A549 (cell line): ENCODE measurements around the gene MON1B. TPM values are rescaled to one million over a fixed set of nuclear protein-coding genes. Genes with fewer than 3 reads are reported as not detected.
A peak's percentile ranks its signal among the peaks of the same experiment; 100 is the strongest.

ENCODE experiments used
- ATAC-seq, 2 experiments: fragments of 200-7000 bp in 1 of 2; fragments of >200 bp in 1 of 2; cut with Nextera tagmentation in 1 of 2; cut with Tn5 transposase in 1 of 2; 3 replicates each; pipeline versions ENCODE4 v1.8.0 to v1.9.1; 2018 to 2020; ENCODE audit warnings: mild to moderate bottlenecking in 1 of 2, moderate library complexity in 1 of 2
- CTCF ChIA-PET: fragments of 300-600 bp; sonication (Branson Sonifier 250); formaldehyde crosslinking; extraction: SDS; loops from one replicate; lab custom pipeline; 2021; ENCODE audit warnings: antibody characterized with exemption, inconsistent platforms; lab: Yijun Ruan, JAX
- POLR2A ChIA-PET: fragments of 350-600 bp; formaldehyde crosslinking; extraction: SDS; loops from one replicate; lab custom pipeline; 2021; ENCODE audit warnings: antibody characterized with exemption, inconsistent platforms; lab: Yijun Ruan, JAX
- DNase-seq, 2 experiments: peaks; one replicate each; pipeline versions ENCODE4 v3.0.0 to v3.0.0-alpha.2; 2011 to 2016; ENCODE audit warnings: low read depth in 1 of 2, low spot score in 1 of 2
- FAIRE-seq: peaks from 2 replicates; lab custom pipeline; 2011; peaks lifted over from hg19 to GRCh38; lab: Jason Lieb, UNC
- H3K27ac ChIP-seq, 2 experiments: fragments of >200 bp; sonication (Bioruptor Twin); formaldehyde crosslinking; 3 replicates each; pipeline ENCODE4 v1.5.1; 2016 to 2017
- H3K4me1 ChIP-seq: fragments of >200 bp; sonication (Bioruptor Twin); formaldehyde crosslinking; 3 replicates; pipeline ENCODE4 v1.6.1; 2016
- H3K4me2 ChIP-seq: fragments of >200 bp; sonication (Bioruptor Twin); formaldehyde crosslinking; 3 replicates; pipeline ENCODE4 v1.6.1; 2016
- H3K4me3 ChIP-seq: fragments of >200 bp; sonication (Bioruptor Twin); formaldehyde crosslinking; 3 replicates; pipeline ENCODE4 v1.5.1; 2016
- H3K9me3 ChIP-seq: fragments of >200 bp; sonication (Bioruptor Twin); formaldehyde crosslinking; 3 replicates; pipeline ENCODE4 v1.6.1; 2016
- CBX2 ChIP-seq: fragments of 200-600 bp; sonication (generic); IDR thresholded peaks from 2 replicates; pipeline ENCODE4 v1.6.1; 2016; ENCODE audit warnings: low read depth, mild to moderate bottlenecking, borderline replicate concordance
- EHF ChIP-seq: fragments of 250-450 bp; sonication (Bioruptor Pico); IDR thresholded peaks from 2 replicates; pipeline ENCODE4 v1.5.0; 2020; ENCODE audit warnings: mild to moderate bottlenecking
- EP300 ChIP-seq, 2 experiments: fragments of >200 bp; sonication (Bioruptor Twin); formaldehyde crosslinking; IDR thresholded peaks; 2 replicates in 1 of 2; 3 replicates in 1 of 2; pipeline ENCODE4 v1.6.1; 2016 to 2017
- FOSL2 ChIP-seq, 2 experiments: fragments of 450-650 bp in 1 of 2; fragments of >200 bp in 1 of 2; sonication (Bioruptor Twin) in 1 of 2; formaldehyde crosslinking; IDR thresholded peaks; 2 replicates each; pipeline versions ENCODE4 v1.5.0 to v1.6.1; 2016 to 2020; ENCODE audit warnings: mild to moderate bottlenecking in 1 of 2, moderate library complexity in 1 of 2
- HOXA7 ChIP-seq: fragments of 250-450 bp; sonication (Bioruptor Pico); IDR thresholded peaks from 2 replicates; pipeline ENCODE4 v1.5.0; 2020; ENCODE audit warnings: mild to moderate bottlenecking, moderate library complexity
- JUN ChIP-seq, 2 experiments: fragments of >200 bp; sonication (Bioruptor Twin); formaldehyde crosslinking; IDR thresholded peaks; 2 replicates in 1 of 2; 3 replicates in 1 of 2; pipeline ENCODE4 v1.6.1; 2016 to 2017
- JUNB ChIP-seq: fragments of >200 bp; sonication (Bioruptor Twin); formaldehyde crosslinking; IDR thresholded peaks from 2 replicates; pipeline ENCODE4 v1.6.1; 2016
- KDM5A ChIP-seq: fragments of 200-600 bp; sonication (generic); IDR thresholded peaks from 2 replicates; pipeline ENCODE4 v1.6.1; 2016; ENCODE audit warnings: antibody characterized with exemption, mild to moderate bottlenecking
- NPAS2 ChIP-seq: fragments of 250-450 bp; sonication (Bioruptor Pico); IDR thresholded peaks from 2 replicates; pipeline ENCODE4 v1.8.0; 2022; ENCODE audit warnings: mild to moderate bottlenecking, moderate library complexity, borderline replicate concordance
- NR3C1 ChIP-seq: fragments of >200 bp; sonication (Bioruptor Twin); formaldehyde crosslinking; IDR thresholded peaks from 3 replicates; pipeline ENCODE4 v1.6.1; 2017
- PHF8 ChIP-seq: fragments of 200-600 bp; sonication (generic); IDR thresholded peaks from 2 replicates; pipeline ENCODE4 v1.6.1; 2016; ENCODE audit warnings: low read depth, mild to moderate bottlenecking, antibody characterized with exemption, moderate library complexity, borderline replicate concordance
- POLR2A ChIP-seq: IDR thresholded peaks from 2 replicates; pipeline ENCODE4 v1.6.1; 2012; ENCODE audit warnings: mild to moderate bottlenecking, low read length
- RAD21 ChIP-seq, 2 experiments: fragments of >200 bp in 1 of 2; sonication (Bioruptor Twin) in 1 of 2; formaldehyde crosslinking in 1 of 2; IDR thresholded peaks in 1 of 2; conservative IDR thresholded peaks in 1 of 2; 2 replicates in 1 of 2; 3 replicates in 1 of 2; pipeline ENCODE4 v1.6.1; 2012 to 2018; ENCODE audit warnings: inconsistent platforms in 1 of 2
- RNF2 ChIP-seq: fragments of 200-600 bp; sonication (generic); IDR thresholded peaks from 2 replicates; pipeline ENCODE4 v1.6.1; 2016; ENCODE audit warnings: low read depth, mild to moderate bottlenecking, antibody characterized with exemption, moderate library complexity, borderline replicate concordance
- USF2 ChIP-seq: fragments of 450-650 bp; IDR thresholded peaks from 2 replicates; pipeline ENCODE4 v1.6.1; 2014; ENCODE audit warnings: antibody characterized with exemption
- ZC3H11A ChIP-seq: fragments of 450-650 bp; IDR thresholded peaks from 2 replicates; pipeline ENCODE4 v1.6.1; 2014; ENCODE audit warnings: antibody characterized with exemption, mild to moderate bottlenecking
- ZSCAN20 ChIP-seq: fragments of 250-450 bp; sonication (Bioruptor Pico); IDR thresholded peaks from 2 replicates; pipeline ENCODE4 v1.8.0; 2022; ENCODE audit warnings: mild to moderate bottlenecking, moderate library complexity
- WGBS: methylation state at CpG from one replicate; pipeline ENCODE4 v1.1.6; 2017; ENCODE audit errors: missing lambda C conversion rate; 5-methylcytosine and 5-hydroxymethylcytosine counted together
- polyA plus RNA-seq, 4 experiments: library from polyadenylated mRNA; depleted of rRNA in 3 of 4; stranded (reverse); fragments of >200 nt; fragmentation: RNase III in 1 of 4; extraction: RNeasy Plus Mini Kit Qiagen cat#74134 plus additional on column Dnase treatment in 1 of 4; gene quantifications; 2 replicates in 3 of 4; 3 replicates in 1 of 4; pipeline ENCODE4 v1.2.3, GENCODE V29; 2011 to 2017
- TF ChIP-seq, protein P1 (sequence below): fragments of 200-600 bp; sonication (generic); IDR thresholded peaks from 2 replicates; pipeline ENCODE4 v1.6.1; 2016; ENCODE audit warnings: antibody characterized with exemption, mild to moderate bottlenecking, moderate library complexity
- TF ChIP-seq, protein P2 (sequence below): fragments of >200 bp; sonication (Bioruptor Twin); formaldehyde crosslinking; IDR thresholded peaks from 2 replicates; pipeline ENCODE4 v1.6.1; 2016
- TF ChIP-seq, protein P3 (sequence below): IDR thresholded peaks from 2 replicates; pipeline ENCODE4 v1.6.1; 2012

The MON1B gene
- polyA plus RNA-seq, 2 of the 4 experiments (the other 2 are of a cell fraction) = 18.0 to 32.5 TPM

- TF ChIP-seq, protein P1, sequence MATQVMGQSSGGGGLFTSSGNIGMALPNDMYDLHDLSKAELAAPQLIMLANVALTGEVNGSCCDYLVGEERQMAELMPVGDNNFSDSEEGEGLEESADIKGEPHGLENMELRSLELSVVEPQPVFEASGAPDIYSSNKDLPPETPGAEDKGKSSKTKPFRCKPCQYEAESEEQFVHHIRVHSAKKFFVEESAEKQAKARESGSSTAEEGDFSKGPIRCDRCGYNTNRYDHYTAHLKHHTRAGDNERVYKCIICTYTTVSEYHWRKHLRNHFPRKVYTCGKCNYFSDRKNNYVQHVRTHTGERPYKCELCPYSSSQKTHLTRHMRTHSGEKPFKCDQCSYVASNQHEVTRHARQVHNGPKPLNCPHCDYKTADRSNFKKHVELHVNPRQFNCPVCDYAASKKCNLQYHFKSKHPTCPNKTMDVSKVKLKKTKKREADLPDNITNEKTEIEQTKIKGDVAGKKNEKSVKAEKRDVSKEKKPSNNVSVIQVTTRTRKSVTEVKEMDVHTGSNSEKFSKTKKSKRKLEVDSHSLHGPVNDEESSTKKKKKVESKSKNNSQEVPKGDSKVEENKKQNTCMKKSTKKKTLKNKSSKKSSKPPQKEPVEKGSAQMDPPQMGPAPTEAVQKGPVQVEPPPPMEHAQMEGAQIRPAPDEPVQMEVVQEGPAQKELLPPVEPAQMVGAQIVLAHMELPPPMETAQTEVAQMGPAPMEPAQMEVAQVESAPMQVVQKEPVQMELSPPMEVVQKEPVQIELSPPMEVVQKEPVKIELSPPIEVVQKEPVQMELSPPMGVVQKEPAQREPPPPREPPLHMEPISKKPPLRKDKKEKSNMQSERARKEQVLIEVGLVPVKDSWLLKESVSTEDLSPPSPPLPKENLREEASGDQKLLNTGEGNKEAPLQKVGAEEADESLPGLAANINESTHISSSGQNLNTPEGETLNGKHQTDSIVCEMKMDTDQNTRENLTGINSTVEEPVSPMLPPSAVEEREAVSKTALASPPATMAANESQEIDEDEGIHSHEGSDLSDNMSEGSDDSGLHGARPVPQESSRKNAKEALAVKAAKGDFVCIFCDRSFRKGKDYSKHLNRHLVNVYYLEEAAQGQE = 0 out of 2 replicates have a peak, but pooled peaks have one; percentile 32
- TF ChIP-seq USF2 (no peak; the same call in 1 of the 2 replicates), NPAS2 (CRISPR knock-in tag) (no peak), EHF (CRISPR knock-in tag) (no peak)
Observed at GRCh38 chr16:77211880-77212740, 21.1 kb downstream of the MON1B start (continued).

DNA sequence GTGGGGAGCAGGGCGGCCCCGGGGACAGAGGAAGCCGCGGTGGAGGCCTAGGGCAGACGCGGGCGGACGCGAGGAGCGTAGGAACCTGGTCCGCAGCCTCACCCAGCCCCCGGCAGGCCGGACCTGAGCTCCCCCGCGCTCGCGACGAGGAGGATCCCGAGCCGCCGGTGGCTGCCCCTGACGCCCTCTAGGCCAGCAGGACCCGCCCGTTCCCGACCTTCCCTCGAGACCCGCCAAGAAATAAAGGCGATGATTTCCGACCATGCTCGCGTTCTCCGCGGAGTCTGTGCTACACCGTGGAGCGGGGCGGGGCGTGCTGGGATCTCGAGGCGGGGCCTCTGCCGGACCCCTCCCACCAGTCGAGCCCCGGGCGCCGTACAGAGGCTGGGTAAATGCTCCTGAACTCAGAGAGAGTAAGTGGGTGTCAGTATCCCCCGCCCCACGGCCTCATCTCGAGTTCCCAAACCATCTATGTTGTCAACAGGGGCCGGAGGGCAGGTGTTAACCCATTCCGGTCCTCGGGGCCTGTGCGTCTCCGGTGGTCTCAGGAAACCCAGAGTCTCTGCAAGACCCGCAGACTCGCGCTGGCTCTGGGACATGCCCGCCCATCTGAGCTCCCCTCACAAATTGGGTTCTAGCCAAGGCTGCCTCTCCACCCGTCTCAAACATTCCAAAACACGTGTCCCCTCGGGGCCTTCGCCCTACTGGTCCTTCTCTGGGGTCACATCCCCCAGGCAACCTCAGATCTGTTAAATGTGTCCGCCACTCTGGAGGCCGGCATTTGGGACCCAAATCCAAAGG, 22.0 kb downstream of the MON1B start:
- peak; percentile 72 to 90 for ATAC-seq
- H3K4me2 ChIP-seq = peak overlapping the region; percentile 98
- 12% methylated on average over 18 of the region's 62 CpGs for WGBS
- peak overlapping the region; percentile 94 for H3K27ac ChIP-seq
- peak; percentile 73 to 78 for DNase-seq
- H3K4me1 ChIP-seq = peaks cover 33% of the 10 kb centered on the region
- H3K4me3 ChIP-seq = peak overlapping the region; percentile 82
- no peak for FAIRE-seq
- ChIA-PET CTCF (interaction anchor here (0.5 to 1.9 kb wide), 5 partner anchors 10 to 19 kb away, joined by 3 to 5 read pairs (median 3); no protein-coding TSS in a partner anchor), POLR2A (interaction anchor here (1.4 to 2.8 kb wide), 4 partner anchors 10 to 22 kb away, joined by 3 to 14 read pairs (median 6); partner anchors contain the start of gene MON1B)
- H3K9me3 ChIP-seq = no peaks in the 10 kb centered on the region
- TF ChIP-seq POLR2A (peak; percentile 51), RAD21 (conservative IDR thresholded peaks at IDR 0.05 in 1 of 2, IDR thresholded peaks at IDR 0.05 in 1 of 2) (no peak), EP300 (IDR thresholded peaks at IDR 0.05) (no peak), ZC3H11A (no peak), CBX2 (no peak), JUN (IDR thresholded peaks at IDR 0.05) (peak in 1 of 2 experiments; percentile 24; a peak in 2 of 5 replicates), PHF8 (peak; percentile 12; the same call in 1 of the 2 replicates), ZSCAN20 (CRISPR knock-in tag) (no peak), RNF2 (peak; percentile 33; the same call in 1 of the 2 replicates), JUNB (no peak)

DNA sequence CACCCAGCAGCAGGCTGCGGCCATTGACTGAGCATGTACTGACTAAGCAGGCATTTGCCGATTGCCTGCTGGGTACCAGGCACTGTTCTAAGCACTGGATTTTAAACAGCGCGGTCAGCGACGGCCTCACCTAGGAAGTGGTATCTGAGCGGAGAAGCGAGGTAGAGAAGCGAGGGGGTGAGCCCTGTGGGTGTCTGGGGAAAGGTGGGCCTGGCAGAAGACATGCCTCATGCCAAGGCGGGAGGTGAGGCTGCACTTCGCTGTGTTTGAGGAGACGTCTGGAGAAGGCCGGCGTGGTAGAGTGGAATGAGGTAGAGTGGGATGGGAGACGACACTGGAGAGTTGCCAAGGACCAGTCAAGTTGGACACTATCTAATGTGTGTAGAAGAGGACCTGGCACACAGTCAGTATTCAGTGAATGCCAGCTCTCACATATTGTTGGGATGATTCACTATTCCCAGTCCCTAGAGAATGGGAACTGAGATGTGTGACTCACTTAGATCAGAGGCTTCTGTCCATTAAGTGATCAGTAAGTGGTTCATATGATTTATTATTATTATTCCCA, 22.6 kb downstream of the MON1B start:
- peak overlapping the region; percentile 94 for H3K27ac ChIP-seq
- peak; percentile 90 to 93 for DNase-seq
- H3K4me3 ChIP-seq = peak overlapping the region; percentile 82
- H3K9me3 ChIP-seq = no peaks in the 10 kb centered on the region
- CTCF ChIA-PET = interaction anchor here (0.5 to 1.6 kb wide), 6 partner anchors 10 to 447 kb away, joined by 3 to 7 read pairs (median 4); no protein-coding TSS in a partner anchor
- 6% methylated on average over 15 of the region's 15 CpGs for WGBS
- peak; percentile 98 for FAIRE-seq
- peak overlapping the region; percentile 98 for H3K4me2 ChIP-seq
- H3K4me1 ChIP-seq = peaks cover 39% of the 10 kb centered on the region
- POLR2A ChIA-PET = interaction anchor here (2.8 kb wide), 1 partner anchor 23 kb away, joined by 14 read pairs; the partner anchor contains the start of gene MON1B
- peak; percentile 58 to 69 for ATAC-seq
- no peak for TF ChIP-seq ZC3H11A
- TF ChIP-seq NR3C1 = no peak
- TF ChIP-seq FOSL2 (IDR thresholded peaks at IDR 0.05) = peak; percentile 92
- TF ChIP-seq FOSL2 (CRISPR knock-in tag; IDR thresholded peaks at IDR 0.05) = peak; percentile 96
- TF ChIP-seq HOXA7 = no peak
- TF ChIP-seq, protein P1 = no peak
- no peak for TF ChIP-seq KDM5A
- TF ChIP-seq, protein P2, sequence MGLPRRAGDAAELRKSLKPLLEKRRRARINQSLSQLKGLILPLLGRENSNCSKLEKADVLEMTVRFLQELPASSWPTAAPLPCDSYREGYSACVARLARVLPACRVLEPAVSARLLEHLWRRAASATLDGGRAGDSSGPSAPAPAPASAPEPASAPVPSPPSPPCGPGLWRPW = no peak
- TF ChIP-seq, protein P3, sequence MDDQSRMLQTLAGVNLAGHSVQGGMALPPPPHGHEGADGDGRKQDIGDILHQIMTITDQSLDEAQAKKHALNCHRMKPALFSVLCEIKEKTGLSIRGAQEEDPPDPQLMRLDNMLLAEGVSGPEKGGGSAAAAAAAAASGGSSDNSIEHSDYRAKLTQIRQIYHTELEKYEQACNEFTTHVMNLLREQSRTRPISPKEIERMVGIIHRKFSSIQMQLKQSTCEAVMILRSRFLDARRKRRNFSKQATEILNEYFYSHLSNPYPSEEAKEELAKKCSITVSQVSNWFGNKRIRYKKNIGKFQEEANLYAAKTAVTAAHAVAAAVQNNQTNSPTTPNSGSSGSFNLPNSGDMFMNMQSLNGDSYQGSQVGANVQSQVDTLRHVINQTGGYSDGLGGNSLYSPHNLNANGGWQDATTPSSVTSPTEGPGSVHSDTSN = no peak
